D721Med (cell line): ENCODE results near the gene PTPN14.

Experiments
- DNase-seq: peaks from one replicate; pipeline ENCODE4 v3.0.0; 2011; ENCODE audit warnings: low spot score; ENCODE audit not compliant: insufficient read length
- FAIRE-seq: peaks from 2 replicates; lab custom pipeline; 2011; peaks lifted over from hg19 to GRCh38; lab: Jason Lieb, UNC
- TF ChIP-seq, protein P1 (sequence below): IDR thresholded peaks from 2 replicates; pipeline ENCODE4 v1.5.1; 2012; ENCODE audit warnings: mild to moderate bottlenecking, control low read depth; ENCODE audit not compliant: insufficient read depth; ENCODE audit errors: missing control alignments

PTPN14 gene

DNA sequence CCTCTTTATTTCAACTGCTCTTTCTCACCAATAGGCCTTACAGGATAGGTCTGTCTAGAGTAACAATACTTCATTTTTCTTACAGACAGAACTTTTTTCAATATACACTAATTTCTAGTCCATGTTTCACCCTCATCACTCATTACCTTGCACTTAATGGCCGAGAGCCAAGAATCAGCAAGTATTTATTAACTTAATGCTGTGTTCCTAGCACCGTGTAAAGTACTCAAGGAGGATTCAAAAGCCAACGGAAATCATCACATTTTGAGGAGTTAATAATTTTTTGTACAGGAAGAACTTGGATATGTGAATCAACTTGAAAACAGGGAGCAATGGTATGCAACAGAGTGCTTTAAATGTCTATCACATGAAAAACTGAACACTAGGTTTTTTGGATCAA lies 102.0 kb downstream of the PTPN14 start:
- no peak for DNase-seq
- no peak for FAIRE-seq
- TF ChIP-seq, protein P1, sequence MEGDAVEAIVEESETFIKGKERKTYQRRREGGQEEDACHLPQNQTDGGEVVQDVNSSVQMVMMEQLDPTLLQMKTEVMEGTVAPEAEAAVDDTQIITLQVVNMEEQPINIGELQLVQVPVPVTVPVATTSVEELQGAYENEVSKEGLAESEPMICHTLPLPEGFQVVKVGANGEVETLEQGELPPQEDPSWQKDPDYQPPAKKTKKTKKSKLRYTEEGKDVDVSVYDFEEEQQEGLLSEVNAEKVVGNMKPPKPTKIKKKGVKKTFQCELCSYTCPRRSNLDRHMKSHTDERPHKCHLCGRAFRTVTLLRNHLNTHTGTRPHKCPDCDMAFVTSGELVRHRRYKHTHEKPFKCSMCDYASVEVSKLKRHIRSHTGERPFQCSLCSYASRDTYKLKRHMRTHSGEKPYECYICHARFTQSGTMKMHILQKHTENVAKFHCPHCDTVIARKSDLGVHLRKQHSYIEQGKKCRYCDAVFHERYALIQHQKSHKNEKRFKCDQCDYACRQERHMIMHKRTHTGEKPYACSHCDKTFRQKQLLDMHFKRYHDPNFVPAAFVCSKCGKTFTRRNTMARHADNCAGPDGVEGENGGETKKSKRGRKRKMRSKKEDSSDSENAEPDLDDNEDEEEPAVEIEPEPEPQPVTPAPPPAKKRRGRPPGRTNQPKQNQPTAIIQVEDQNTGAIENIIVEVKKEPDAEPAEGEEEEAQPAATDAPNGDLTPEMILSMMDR, result no peak

DNA sequence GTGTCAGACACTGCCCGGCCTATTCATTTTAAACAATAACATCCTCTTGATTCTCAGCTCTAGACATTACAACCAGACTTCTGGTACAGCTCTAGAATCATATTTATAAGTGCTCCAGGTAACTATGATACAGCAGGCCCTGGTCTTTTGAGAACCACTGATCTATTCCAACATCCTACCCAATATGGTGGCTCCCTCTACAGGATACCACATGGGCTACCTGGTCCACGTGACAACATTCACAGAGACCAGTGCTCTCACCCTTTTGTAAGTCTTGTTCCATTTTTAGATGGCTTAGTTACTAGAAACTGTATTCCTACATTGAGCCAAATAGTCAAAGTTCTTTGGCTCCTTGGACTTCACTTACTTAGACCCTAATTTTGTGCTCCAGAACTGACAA lies 102.9 kb downstream of the PTPN14 start:
- FAIRE-seq, result no peak
- TF ChIP-seq, protein P1, result no peak

DNA sequence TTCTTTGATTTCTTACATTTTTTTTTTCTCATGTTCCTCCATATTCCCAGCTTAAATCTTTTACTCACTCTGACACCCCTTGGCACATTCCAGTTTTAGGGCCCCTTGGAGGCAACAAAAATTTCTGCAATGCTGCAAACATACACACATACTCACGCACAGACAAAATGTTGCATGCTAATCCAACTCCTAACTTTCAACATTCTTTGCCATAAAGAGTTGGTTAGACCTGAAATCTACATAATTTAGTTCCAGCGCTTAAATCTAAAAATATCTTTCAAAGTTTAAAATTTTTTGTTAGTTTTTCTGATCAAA lies 103.9 kb downstream of the PTPN14 start:
- FAIRE-seq (no peak), DNase-seq (no peak)
- TF ChIP-seq, protein P1, result no peak

More for the DNA sequence above, 102.9 kb downstream of the PTPN14 start:
- DNase-seq, result no peak

DNA sequence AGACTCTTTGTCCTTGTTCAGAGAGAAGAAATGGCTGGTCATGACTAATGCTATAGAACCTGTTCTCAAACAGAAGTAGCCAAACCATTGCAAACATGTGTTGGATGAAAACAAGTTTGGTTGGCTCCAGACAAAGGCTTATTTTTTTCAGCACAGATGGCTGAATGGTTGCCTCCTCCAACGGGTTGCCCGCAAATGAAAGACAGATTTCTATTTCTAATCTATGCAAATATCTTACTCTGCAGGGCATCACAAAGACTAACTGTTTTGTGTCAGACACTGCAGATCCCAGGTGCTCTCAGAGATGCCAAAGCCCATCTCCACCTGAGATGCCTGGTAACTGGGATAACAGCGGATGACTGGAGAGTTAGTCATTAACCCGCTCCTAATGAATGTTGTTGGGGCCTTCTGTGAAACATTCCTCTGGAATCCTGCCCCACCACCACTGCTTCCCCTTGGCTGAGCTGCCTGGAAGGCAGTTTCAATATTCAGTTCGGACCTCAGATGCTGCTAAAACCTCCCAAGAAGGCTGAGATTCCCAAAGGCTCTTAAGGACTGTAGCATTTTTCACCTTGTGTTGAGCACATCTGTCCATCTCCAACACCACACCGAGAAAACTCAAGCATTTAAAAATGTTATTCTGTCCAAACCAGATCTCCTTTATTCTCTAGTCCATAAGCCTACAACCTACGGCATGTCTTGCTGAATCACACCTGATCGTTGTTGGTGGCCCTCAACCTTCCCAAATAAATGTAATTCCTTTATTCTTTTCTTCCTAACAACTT lies 104.4 kb downstream of the PTPN14 start:
- no peak for DNase-seq
- TF ChIP-seq, protein P1, result no peak
- FAIRE-seq, result peak; percentile 84

DNA sequence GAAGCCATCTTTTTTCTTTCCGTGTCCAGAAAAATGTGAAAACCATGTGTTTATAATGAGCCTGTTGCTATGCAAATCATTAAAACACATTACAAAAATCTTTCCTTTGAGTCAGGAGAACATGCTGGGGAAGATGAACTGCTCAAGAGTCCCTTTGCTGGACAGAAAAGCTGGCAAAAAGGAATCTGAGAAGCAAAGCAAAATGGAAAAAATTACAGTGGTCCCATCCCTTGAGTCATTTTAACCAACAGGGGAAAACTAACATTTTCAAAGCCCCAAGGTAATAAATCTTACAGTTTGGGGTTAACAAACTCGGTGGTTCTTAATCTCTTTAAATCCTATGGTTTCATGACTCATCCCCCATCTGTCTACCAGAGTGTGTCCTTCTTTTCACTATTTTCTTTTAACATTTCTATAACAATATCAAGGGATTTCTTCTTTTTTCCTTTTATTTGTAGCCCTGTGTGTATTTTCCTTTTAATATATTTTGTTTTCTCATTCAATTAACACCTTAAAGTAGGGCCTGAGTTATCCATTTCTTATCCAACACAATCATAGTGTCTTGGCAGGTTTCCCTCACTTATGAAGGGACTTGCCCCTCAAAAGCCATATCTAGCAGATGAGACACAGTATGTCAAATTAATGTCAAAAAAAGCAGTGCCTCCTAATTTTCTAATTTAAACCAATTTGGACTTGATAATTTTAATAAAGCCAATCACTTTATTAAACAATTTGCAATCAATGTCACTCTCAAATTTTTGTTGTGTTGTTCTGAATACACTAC lies 105.4 kb downstream of the PTPN14 start:
- TF ChIP-seq, protein P1, result no peak
- FAIRE-seq (peak; percentile 96), DNase-seq (no peak)

DNA sequence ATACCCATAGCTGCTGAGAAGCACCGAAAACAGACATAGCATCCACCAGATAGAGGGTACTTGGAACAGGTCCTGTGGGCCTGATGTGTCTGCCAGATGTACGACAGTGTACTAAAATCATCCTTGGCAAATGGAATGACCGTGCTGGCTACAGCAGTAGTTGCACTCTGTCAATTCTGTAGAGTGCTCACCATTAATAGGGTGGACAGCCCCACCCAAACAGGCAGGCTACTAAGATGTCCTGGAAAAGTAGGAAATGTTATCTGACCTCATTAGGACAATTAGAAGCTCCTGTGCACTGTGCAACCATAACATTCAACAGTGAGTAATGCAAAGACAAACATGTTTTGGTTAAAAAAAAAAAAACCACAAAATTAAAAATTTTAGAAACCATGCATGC lies 106.2 kb downstream of the PTPN14 start:
- FAIRE-seq (no peak), DNase-seq (no peak)
- TF ChIP-seq, protein P1, result no peak
